HG02870 (cell line): ENCODE measurements around the gene SLC46A2.

Experiments used
- ATAC-seq: cut with Tn5 transposase; IDR thresholded peaks from one replicate; pipeline ENCODE4 v1.9.1; 2021; ENCODE audit warnings: mild to moderate bottlenecking, moderate library complexity; ENCODE audit not compliant: unreplicated experiment

The SLC46A2 gene

GRCh38 chr9:112861155-112861554 is 29.5 kb downstream of the SLC46A2 start:
- ATAC-seq = no peak

DNA sequence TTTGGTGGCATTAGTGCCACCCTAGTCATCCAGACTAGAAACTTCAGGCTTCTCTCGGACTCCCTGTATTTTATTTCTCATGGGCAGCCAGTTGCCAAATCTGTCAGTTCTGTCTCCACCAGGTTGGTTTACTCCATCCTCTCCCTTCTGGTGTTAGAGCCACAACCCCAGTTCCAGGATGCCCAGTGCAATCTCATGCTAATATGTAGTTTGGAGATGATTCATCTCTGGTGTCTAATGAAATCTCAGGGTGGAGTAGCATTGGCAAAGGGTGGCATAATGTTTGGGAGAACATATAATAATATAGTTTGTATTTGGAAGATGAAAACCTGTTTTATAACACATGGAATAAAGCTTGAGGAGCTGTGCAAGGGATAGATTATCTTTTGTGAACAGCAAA is 30.2 kb downstream of the SLC46A2 start:
- ATAC-seq = no peak

GRCh38 chr9:112858625-112859147 is 32.0 kb downstream of the SLC46A2 start:
- ATAC-seq = peak; percentile 55

DNA sequence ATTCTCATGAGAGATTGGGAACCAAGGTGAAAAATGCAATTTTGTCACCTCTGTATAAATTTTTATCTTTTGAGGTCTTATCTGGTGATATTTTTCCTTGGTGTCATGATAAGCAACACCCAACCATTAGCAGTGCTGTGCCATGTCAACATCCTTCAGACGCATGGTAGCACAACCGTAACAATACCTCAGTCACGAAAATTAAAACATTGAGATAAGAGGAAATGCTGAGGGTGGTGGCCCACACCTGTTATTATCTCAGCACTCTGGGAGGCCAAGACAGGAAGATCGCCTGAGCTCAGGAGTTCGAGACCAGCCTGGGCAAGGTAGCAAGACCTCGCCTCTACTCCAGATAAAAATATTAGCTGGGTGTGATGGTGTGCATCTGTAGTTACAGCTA is 32.7 kb downstream of the SLC46A2 start:
- ATAC-seq = no peak

- ATAC-seq = no peak
These were observed 33.8 kb downstream of the SLC46A2 start for GRCh38 chr9:112856843-112857242.

- no peak for ATAC-seq
These were observed 34.5 kb downstream of the SLC46A2 start for GRCh38 chr9:112856200-112856599.

DNA sequence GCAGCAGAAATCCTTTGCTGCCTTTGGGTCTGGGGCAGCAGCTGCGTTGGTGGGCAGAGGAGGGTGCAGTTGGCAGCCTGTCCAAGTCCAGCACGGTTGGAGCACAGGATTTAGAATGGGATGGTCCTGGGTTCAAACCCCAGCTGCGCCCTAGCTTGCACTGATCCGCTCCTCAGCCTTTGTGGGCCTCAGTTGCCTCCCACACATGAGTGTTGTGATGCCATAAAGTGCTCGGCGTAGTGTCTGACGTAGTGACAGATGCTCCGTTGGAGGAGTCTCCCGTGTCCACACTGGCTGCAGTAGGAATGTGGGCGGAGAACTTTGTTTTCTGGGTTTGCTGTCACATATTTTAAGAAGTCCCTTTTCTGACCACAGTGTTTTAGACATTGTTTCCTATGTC is 36.0 kb downstream of the SLC46A2 start:
- no peak for ATAC-seq

DNA sequence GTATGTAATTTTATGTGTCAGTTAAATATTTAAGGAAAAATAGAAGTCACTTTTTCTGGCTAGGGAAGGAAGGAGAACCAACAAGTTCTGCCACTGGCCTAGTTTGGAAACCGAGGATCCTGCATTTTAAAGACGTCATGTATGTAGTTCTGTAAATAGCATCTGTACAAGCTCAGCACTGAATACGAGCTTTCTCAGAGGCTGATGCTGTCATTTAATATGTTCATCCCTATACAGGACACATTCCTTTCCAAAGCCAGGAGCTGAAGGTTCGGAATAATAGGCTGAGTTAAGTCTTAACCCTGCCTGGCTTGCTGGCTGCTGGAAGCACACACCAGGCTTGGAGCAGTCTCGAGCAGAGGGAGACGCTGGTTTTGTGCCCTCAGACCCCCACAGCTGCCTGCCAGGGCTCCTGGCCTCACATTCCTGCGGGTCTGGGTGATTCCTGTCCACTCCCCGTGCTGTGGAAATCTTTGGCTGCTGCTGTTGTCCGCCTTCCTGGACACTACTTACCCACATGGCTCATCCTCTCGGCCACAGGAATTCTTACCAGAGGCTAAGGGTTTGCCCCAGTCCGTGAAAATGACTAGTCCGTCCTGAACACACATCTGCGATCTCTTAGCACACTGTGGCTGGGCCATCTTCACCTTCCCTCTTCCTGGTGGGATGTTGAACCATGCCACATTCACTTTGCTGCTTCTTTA is 36.6 kb downstream of the SLC46A2 start:
- ATAC-seq = no peak

- ATAC-seq = no peak
These were observed 37.8 kb downstream of the SLC46A2 start for GRCh38 chr9:112852741-112853504.

- ATAC-seq = no peak
These were observed 39.8 kb downstream of the SLC46A2 start for GRCh38 chr9:112850840-112851239.

DNA sequence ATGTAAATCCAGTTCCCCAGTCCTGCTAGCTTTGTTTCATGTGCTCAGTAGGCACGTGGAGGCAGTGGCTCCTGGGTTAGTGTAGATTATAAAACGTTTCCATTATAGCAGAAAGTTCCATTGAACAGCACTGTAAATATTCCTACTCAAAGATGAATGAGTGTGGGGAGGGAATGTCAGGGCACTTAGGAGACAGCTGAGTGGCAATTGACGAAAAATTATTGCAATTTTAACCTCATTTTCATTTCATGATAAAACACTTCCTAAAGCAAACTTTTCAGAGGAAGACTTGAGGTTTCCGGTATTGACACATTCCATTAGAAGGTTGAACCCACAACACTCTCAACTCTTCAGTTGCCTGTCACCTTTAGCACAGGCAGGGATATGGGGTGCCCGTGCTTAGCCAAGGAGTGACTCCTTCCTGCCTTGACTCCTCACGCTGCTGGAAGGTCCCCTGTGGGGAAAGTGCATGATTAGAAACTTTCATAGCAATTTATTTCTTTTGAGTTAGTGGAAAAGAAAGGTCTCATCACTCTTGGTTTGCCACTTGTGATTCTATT is 41.2 kb downstream of the SLC46A2 start:
- ATAC-seq = no peak

DNA sequence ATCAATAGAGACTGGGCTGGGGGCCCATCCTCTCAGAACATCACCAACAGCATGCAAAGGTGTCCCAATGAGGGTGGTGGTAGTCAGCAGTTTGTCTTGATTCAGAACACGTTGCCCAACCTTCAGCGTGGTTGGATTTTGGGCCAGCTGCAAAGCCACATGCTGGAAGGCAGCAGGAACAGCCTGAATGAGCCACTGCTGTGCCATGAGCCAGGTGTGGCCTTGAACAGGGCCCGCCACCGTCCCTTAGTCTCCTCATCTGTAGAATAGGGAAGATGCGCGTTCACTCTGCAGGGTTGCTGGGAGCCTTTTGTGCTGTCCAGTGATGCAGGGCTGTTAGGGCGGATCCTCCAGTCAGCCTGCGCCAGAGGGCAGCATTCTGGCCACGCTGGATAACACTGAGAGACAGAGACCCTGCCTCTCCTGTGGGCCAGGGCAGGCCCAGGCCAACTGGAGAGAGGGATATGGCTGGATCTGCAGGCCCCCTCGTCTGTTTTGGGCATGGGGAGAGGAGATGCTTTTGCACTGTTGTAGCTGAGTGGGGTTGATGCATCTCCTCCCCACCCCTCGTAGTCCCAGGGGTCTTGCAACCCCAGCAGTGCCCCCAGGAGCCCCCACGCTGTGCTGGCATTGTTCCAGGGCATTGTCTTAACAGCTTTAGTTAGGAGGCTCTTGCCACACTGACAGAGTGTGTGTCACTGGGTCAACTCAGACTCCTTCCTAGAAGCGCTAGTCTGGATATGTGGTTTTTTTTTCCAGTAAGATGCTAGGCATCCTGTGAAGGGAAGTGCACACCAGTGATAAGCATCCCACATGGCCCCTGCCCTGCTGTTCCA is 42.1 kb downstream of the SLC46A2 start:
- ATAC-seq = no peak

- ATAC-seq = no peak
These were observed 43.9 kb downstream of the SLC46A2 start for GRCh38 chr9:112846528-112847488.

DNA sequence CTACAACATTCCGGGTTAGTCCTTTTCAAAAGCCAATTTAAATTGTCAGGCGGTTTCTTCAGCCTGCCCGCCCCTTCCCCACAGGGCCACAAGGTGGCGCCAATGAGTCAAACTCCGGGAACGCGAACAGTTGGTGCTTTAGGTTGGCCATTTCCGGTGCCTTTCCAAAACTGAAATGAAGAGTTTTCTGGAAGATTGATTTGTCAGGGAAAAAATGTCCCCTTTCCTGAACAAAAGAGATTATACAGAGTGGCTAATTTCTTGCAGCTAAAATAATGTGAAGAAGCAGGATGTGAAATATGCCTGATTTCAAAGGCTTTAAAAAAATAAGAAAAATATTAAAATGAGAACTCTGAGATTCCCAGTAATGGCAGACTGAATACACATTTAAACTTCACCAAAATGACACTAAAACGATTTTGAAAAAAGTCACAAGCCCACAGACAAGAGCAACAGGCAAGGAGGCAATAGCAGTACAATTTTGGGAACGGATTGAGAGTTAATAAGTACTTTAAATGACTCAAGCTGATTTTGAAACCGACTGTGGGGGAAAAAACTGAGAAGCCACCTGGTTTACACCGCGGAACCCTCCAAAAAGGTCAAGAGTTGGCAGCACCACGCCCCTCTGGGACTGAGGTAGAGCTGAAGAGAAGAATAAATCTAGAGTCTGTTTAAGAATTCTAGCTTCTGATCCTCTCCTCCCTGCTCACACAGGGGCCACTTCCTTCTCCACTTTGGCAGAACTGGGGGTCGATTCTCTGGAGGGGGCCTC is 45.7 kb downstream of the SLC46A2 start:
- peak; percentile 77 for ATAC-seq

DNA sequence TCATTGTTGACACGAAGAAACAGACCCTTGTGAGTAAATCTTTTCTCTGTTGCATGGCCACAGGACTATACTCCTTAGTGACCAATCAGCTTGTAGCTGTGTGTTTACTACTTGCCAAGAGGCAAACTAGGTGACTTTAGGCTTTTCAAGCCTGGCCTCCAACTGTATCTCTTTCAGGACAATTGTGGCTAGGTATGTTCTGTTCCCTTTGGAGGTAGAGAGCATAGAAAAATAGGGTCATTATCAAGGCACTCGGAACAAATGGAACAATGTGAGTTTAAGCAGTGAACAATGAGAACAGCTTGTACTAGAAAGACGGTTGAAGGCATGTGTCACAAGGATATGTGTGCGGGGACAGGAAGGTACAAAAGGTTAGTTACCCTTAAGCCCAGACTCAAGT is 48.1 kb downstream of the SLC46A2 start:
- ATAC-seq = no peak

GRCh38 chr9:112841261-112841660 is 49.4 kb downstream of the SLC46A2 start:
- no peak for ATAC-seq

DNA sequence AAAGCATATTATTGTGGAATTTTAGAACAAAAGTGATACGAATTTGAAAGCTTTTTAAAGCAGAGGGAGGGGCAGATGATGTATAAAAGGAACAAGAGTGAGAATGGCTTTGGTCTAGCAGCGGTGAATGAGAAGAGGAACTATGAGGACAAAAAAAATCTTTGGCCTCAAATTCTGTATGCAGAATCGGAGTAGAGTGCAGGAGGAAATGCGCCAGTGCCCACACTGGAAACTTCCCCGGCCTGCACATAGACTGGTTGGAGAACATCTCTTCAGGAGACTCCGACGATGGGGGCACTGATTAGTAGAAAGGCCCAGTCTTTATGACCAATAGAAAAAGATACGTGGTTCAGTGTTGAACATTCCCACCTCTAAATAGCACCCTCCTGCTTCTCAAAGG is 51.3 kb downstream of the SLC46A2 start:
- no peak for ATAC-seq

DNA sequence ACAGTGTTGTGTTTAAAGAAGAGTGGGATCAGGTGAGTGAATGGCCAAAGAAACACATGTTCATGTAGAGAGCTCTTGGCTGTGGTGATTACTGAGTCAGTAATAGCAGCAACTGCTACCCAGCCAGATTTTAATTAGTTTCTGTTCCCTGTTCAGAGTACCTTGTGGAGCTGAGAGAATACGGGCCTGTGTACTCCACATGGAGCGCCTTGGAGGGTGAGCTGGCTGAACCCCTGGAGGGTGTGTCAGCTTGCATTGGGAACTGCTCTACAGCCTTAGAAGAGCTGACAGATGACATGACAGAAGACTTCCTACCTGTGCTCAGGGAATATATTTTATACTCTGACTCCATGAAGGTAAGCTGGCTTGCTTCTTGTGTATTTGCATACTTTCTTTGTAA is 52.3 kb downstream of the SLC46A2 start:
- no peak for ATAC-seq

GRCh38 chr9:112836394-112836793 is 54.3 kb downstream of the SLC46A2 start:
- no peak for ATAC-seq
